GM13977 (cell line): Measurements from ENCODE around the gene PIGQ.

ENCODE experiments used
- DNase-seq: peaks from one replicate; pipeline ENCODE4 v3.0.0; 2012; ENCODE audit warnings: low spot score
- in situ Hi-C: fragments of 300-500 bp; cut with MboI; formaldehyde crosslinking; loops from one replicate; pipeline ENCODE4 v1.12.0; 2022; ENCODE audit warnings: low sequenced_read_pairs, low pct_unique_long_range_greater_than_20kb, mixed read lengths, inconsistent platforms; ENCODE audit not compliant: unreplicated experiment
- TF ChIP-seq, protein P1 (sequence below): IDR thresholded peaks from 2 replicates; pipeline ENCODE4 v1.5.1; 2012; ENCODE audit warnings: mild to moderate bottlenecking, control low read depth; ENCODE audit not compliant: insufficient read depth; ENCODE audit errors: extremely low read depth, missing control alignments

Gene PIGQ

DNA sequence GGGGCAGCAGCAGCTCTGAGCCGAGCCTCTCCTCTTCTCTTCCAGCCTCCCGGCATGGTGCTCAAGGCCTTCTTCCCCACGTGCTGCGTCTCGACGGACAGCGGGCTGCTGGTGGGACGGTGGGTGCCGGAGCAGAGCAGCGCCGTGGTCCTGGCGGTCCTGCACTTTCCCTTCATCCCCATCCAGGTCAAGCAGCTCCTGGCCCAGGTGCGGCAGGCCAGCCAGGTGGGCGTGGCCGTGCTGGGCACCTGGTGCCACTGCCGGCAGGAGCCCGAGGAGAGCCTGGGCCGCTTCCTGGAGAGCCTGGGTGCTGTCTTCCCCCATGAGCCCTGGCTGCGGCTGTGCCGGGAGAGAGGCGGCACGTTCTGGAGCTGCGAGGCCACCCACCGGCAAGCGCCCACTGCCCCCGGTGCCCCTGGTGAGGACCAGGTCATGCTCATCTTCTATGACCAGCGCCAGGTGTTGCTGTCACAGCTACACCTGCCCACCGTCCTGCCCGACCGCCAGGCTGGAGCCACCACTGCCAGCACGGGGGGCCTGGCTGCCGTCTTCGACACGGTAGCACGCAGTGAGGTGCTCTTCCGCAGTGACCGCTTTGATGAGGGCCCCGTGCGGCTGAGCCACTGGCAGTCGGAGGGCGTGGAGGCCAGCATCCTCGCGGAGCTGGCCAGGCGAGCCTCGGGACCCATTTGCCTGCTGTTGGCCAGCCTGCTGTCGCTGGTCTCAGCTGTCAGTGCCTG lies 4.4 kb downstream of the PIGQ start:
- TF ChIP-seq, protein P1, sequence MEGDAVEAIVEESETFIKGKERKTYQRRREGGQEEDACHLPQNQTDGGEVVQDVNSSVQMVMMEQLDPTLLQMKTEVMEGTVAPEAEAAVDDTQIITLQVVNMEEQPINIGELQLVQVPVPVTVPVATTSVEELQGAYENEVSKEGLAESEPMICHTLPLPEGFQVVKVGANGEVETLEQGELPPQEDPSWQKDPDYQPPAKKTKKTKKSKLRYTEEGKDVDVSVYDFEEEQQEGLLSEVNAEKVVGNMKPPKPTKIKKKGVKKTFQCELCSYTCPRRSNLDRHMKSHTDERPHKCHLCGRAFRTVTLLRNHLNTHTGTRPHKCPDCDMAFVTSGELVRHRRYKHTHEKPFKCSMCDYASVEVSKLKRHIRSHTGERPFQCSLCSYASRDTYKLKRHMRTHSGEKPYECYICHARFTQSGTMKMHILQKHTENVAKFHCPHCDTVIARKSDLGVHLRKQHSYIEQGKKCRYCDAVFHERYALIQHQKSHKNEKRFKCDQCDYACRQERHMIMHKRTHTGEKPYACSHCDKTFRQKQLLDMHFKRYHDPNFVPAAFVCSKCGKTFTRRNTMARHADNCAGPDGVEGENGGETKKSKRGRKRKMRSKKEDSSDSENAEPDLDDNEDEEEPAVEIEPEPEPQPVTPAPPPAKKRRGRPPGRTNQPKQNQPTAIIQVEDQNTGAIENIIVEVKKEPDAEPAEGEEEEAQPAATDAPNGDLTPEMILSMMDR = no peak
- in situ Hi-C loops = no loop called here
- no peak for DNase-seq

DNA sequence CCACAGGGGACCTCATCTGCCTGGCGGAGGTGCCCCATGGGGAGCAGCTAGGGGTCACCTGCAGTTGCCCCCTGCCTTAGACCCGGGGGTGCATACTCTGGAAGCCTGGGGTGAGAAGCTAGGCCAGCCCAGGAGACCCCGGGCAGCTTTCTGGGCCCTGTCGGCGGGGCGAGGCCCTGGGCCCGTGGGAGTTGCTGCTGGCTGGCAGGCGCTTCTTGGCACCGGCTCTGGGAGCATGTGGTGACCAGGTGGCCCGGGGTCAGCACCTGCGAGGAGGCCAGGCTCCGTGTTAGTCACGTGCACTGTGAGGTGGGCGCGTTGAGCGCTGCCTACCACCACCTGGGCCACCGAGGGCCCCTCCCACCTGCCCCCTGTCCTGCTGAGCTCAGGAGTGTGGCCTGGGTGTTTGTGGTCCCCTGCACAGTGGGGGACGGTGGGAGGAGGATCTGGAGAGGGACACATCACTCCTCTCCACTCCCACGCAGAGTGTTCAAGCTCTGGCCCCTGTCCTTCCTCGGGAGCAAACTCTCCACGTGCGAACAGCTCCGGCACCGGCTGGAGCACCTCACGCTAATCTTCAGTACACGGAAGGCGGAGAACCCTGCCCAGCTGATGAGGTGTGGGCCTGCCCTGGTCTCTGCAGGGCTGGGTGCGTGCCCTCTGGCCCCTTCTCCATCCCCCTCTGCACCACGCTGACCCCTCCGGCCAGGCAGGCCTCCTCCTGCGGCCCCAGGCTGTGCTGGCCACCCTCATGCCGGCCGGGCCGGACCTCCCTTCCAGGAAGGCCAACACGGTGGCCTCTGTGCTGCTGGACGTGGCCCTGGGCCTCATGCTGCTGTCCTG lies 5.8 kb downstream of the PIGQ start:
- TF ChIP-seq, protein P1 = no peak
- in situ Hi-C loops = no loop called here
- DNase-seq = no peak

DNA sequence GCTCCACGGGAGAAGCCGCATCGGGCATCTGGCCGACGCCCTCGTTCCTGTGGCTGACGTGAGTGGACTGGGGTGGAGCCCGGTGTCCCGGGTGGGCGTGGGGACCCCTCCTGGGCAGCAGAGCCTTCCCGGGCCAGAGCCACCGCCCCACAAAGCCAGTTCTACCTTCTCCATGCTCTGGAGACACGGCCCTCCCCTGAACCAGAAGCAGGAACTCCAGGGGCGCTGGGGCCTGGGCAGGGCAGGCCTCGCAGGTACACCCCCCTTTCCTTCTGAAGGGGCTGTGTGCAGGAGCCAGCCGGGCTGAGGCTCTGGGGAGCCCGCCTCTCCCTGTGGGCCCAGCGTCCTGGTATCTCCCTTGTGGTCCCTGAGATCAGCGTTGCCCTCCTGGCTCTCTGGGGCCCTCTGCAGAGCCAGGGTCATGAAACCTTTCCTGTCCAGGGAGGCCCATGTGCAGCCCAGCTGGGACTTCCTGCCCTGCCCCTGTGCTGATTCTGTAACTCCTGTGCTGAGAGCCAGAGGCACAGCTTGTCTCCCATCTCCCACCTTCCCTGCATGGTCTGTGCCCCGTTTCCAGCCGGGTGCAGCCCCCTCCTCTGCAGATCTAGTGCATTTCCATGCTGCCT lies 6.5 kb downstream of the PIGQ start:
- in situ Hi-C loops = no loop called here
- TF ChIP-seq, protein P1 = no peak
- DNase-seq = no peak

DNA sequence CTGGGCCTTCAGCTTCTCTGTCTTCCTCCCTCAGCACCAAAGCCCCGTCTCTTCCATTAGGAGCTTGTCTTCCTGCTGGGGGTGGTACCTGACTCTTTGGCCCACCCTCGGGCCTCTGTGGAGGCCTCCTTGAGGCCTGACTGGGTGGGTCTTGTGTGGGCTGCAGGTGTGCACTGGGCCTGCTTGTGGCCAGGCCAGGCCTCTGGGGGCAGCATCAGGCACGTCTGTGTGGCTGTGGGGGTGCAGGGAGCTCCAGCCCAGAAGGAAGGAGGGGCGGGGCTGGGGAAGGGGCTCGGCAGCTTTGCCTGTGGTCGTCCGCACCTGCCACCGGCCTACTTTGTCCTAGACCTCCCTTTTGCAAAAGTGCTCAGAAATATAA lies 7.0 kb downstream of the PIGQ start:
- DNase-seq = no peak
- in situ Hi-C loops = no loop called here
- TF ChIP-seq, protein P1 = no peak

DNA sequence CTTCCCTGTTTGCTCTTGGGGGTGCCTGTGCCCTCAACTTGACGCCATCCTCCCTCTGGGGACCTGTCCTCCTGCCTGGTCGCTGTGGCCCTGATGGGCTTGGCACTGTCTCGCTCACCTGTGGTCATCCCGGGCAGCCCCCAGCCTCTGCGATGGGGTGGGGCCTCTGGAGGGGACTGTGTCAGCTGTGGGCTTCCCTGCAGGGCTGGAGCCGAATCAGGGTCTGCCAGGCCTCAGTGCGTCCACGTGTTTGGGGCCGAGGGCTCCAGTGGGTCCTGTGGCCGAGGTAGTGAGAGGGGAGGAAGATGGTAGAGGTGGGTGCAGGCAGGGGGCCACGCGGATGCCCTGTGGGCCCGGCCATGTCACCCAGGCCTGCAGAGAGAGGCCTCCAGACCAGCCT lies 8.0 kb downstream of the PIGQ start:
- in situ Hi-C loops = no loop called here
- TF ChIP-seq, protein P1 = no peak
- DNase-seq = no peak

DNA sequence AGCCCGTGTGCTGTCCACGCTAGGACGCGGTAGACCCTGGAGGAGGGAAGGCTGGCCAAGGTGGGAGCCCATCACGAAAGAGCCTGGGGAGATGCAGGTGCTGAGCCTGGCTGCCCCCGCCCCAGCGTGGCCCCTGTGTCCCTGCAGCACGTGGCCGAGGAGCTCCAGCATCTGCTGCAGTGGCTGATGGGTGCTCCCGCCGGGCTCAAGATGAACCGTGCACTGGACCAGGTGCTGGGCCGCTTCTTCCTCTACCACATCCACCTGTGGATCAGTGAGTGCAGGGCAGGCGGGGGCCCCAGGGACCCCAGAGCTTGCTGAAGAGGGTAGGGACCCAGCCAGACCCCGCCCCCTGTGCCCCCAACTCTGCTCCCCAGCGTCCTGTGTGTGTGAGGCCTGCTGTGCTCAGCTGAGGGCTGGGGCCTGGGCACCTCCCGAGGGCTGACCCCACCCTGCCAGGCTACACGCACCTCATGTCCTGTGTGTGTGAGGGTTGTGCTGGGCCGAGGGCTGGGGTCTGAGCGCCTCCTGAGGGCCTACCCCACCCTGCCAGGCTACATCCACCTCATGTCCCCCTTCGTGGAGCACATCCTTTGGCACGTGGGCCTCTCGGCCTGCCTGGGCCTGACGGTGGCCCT lies 8.6 kb downstream of the PIGQ start:
- in situ Hi-C loops = no loop called here
- no peak for DNase-seq
- TF ChIP-seq, protein P1 = no peak
